GM19468 (cell line): ENCODE results near the gene IRF7.

Experiments used
- ATAC-seq: cut with Tn5 transposase; IDR thresholded peaks from one replicate; pipeline ENCODE4 v1.9.1; 2021; ENCODE audit warnings: mild to moderate bottlenecking, moderate library complexity, moderate number of reproducible peaks; ENCODE audit not compliant: unreplicated experiment; ENCODE audit errors: extremely low read depth

Gene IRF7

DNA sequence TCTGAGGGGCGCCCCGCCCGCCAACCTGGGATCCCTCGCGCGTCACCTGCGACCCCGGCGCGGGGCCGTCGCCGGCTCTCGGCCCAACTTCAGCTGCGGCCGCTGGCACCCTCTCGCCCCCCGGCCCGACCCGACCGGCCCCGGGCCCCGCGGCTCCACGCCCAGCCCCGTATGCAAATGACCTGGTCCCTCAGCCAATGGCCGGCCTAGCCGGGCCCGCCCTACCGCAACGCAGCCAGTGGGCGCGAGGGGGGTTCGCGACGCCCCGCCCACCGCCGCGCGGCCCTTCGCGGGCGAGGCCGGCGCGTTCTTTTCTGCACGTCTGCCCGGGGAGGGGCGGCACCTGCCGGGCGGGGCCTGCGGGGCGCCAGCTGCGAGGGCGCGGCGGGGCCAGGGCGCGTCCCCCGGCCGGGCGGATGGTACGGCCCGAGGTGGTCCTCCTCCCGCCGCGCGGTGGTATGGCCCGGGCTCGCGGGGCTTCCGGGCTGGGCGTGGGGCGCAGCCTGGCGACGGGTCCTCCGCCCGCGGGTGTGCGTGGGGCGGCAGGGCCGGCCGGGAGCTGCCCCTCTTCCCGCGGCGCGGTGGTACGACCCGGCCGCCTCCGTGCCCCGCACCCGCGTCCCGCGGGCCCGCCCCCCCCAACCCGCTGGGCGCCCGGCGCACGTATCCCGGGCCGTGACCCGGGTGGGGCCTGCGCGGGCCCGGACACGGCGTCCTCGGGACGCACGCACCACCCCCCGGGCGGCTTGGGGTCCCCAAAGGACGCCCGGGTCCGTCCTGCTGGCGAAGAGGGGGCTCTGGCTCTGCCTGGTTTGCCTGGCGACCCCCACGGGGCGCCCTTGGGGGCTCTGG, 47.2 kb downstream of the IRF7 start:
- peak; percentile 74 for ATAC-seq

GRCh38 chr11:567629-568292, 48.0 kb downstream of the IRF7 start:
- no peak for ATAC-seq

GRCh38 chr11:567011-567628, 48.6 kb downstream of the IRF7 start:
- no peak for ATAC-seq

GRCh38 chr11:565921-566509, 49.7 kb downstream of the IRF7 start:
- no peak for ATAC-seq

GRCh38 chr11:563812-564578, 51.8 kb downstream of the IRF7 start:
- ATAC-seq, result no peak

DNA sequence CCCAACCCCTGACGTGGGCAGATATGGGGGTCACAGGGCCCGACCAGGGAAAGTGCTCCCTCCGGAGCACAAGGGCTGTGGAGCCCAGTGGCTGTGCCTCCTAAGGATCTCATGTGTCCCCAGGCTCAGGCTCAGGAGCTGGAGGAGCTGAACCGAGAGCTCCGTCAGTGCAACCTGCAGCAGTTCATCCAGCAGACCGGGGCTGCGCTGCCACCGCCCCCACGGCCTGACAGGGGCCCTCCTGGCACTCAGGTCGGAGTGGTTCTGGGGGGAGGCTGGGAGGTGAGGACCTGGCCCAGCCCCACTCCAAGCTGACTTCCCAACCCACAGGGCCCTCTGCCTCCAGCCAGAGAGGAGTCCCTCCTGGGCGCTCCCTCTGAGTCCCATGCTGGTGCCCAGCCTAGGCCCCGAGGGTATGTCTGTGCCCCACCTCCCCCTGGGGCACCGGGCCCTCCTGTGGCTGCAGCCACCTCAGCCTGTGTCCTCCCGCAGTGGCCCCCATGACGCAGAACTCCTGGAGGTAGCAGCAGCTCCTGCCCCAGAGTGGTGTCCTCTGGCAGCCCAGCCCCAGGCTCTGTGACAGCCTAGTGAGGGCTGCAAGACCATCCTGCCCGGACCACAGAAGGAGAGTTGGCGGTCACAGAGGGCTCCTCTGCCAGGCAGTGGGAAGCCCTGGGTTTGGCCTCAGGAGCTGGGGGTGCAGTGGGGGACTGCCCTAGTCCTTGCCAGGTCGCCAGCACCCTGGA, 52.5 kb downstream of the IRF7 start:
- no peak for ATAC-seq
